ENCODE data around the gene GRK2.

GRK2 gene

GRCh38 chr11:67271541-67272284, 5.4 kb downstream of the GRK2 start:
- no peak for TF ChIP-seq TAF1 (IDR thresholded peaks at IDR 0.05; ENCODE audit: low read depth)
- no peak for TF ChIP-seq NFIC (IDR thresholded peaks at IDR 0.05)
- TF ChIP-seq EGR1 (IDR thresholded peaks at IDR 0.05) = no peak
- TF ChIP-seq USF1 (IDR thresholded peaks at IDR 0.05) = no peak
- TF ChIP-seq EP300 (IDR thresholded peaks at IDR 0.05; ENCODE audit: borderline replicate concordance) = no peak
- no peak for TF ChIP-seq YY1 (IDR thresholded peaks at IDR 0.05; ENCODE audit: low read depth)
- TF ChIP-seq TEAD4 (IDR thresholded peaks at IDR 0.05) = no peak
- TF ChIP-seq TCF12 (IDR thresholded peaks at IDR 0.05; ENCODE audit: low read depth) = no peak
- TF ChIP-seq MAX (IDR thresholded peaks at IDR 0.05) = no peak
- no peak for TF ChIP-seq CEBPB (IDR thresholded peaks at IDR 0.05)
- TF ChIP-seq ZBTB7A (IDR thresholded peaks at IDR 0.05; ENCODE audit: low read depth) = no peak

- TF ChIP-seq EGR1 (IDR thresholded peaks at IDR 0.05) (no peak), RAD21 (IDR thresholded peaks at IDR 0.05; ENCODE audit: low read depth) (no peak), NFIC (IDR thresholded peaks at IDR 0.05) (no peak), USF1 (IDR thresholded peaks at IDR 0.05) (no peak), MAX (IDR thresholded peaks at IDR 0.05) (no peak), EP300 (IDR thresholded peaks at IDR 0.05; ENCODE audit: borderline replicate concordance) (no peak)
These were observed 6.3 kb downstream of the GRK2 start for GRCh38 chr11:67272327-67273259.

GRCh38 chr11:67273260-67273990, 7.2 kb downstream of the GRK2 start:
- no peak for TF ChIP-seq USF1 (IDR thresholded peaks at IDR 0.05)

GRCh38 chr11:67274768-67275605, 8.7 kb downstream of the GRK2 start:
- TF ChIP-seq NFIC (IDR thresholded peaks at IDR 0.05) = no peak
- TF ChIP-seq USF1 (IDR thresholded peaks at IDR 0.05) = no peak
- TF ChIP-seq RAD21 (IDR thresholded peaks at IDR 0.05; ENCODE audit: low read depth) = no peak
- TF ChIP-seq EP300 (IDR thresholded peaks at IDR 0.05; ENCODE audit: borderline replicate concordance) = no peak
- TF ChIP-seq MAX (IDR thresholded peaks at IDR 0.05) = no peak
- no peak for TF ChIP-seq TEAD4 (IDR thresholded peaks at IDR 0.05)
- TF ChIP-seq TAF1 (IDR thresholded peaks at IDR 0.05; ENCODE audit: low read depth) = no peak
- no peak for TF ChIP-seq ZBTB7A (IDR thresholded peaks at IDR 0.05; ENCODE audit: low read depth)

GRCh38 chr11:67275606-67276409, 9.5 kb downstream of the GRK2 start:
- TF ChIP-seq FOXM1 (IDR thresholded peaks at IDR 0.05; ENCODE audit: borderline replicate concordance, low read depth) (no peak), CREB1 (IDR thresholded peaks at IDR 0.05; ENCODE audit: low read depth) (no peak), YY1 (IDR thresholded peaks at IDR 0.05; ENCODE audit: low read depth) (no peak), EGR1 (IDR thresholded peaks at IDR 0.05) (no peak), REST (IDR thresholded peaks at IDR 0.05; ENCODE audit: low read depth) (no peak), TCF12 (IDR thresholded peaks at IDR 0.05; ENCODE audit: low read depth) (no peak), TEAD4 (IDR thresholded peaks at IDR 0.05) (no peak), RAD21 (IDR thresholded peaks at IDR 0.05; ENCODE audit: low read depth) (no peak), MAX (IDR thresholded peaks at IDR 0.05) (no peak), USF1 (IDR thresholded peaks at IDR 0.05) (no peak), ZBTB7A (IDR thresholded peaks at IDR 0.05; ENCODE audit: low read depth) (no peak)
